Measurements from ENCODE around the gene TSPAN7.

DNA sequence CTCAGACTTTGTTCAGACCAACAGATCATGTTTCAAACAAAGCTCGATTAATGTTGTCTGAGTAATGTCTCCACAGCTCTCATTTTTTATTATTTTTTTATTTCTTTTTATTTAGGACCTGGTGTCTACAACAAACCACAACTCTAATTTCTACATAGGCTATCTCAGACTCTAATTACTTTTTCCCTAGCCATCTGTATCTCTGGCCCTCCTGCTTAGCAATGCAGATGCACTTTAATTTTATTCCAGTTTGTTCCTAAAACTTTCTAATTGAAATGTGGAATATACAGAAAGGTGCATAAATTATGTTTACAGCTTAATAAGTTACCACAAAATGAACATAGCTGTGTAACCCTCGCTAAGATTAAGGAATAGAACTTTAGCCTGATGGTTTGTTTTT lies 120.8 kb downstream of the TSPAN7 start:
- TF ChIP-seq, protein P1, sequence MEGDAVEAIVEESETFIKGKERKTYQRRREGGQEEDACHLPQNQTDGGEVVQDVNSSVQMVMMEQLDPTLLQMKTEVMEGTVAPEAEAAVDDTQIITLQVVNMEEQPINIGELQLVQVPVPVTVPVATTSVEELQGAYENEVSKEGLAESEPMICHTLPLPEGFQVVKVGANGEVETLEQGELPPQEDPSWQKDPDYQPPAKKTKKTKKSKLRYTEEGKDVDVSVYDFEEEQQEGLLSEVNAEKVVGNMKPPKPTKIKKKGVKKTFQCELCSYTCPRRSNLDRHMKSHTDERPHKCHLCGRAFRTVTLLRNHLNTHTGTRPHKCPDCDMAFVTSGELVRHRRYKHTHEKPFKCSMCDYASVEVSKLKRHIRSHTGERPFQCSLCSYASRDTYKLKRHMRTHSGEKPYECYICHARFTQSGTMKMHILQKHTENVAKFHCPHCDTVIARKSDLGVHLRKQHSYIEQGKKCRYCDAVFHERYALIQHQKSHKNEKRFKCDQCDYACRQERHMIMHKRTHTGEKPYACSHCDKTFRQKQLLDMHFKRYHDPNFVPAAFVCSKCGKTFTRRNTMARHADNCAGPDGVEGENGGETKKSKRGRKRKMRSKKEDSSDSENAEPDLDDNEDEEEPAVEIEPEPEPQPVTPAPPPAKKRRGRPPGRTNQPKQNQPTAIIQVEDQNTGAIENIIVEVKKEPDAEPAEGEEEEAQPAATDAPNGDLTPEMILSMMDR (IDR thresholded peaks at IDR 0.05; ENCODE audit: poor library complexity) = no peak
- TF ChIP-seq EZH2 (IDR thresholded peaks at IDR 0.05; ENCODE audit: borderline replicate concordance) (no peak), EZH2phosphoT487 (IDR thresholded peaks at IDR 0.05; ENCODE audit: low read depth, severe bottlenecking, unreplicated experiment) (no peak)
